GM18502 (cell line): ENCODE results near the gene VSNL1.

Experiments used
- ATAC-seq: cut with Tn5 transposase; IDR thresholded peaks from one replicate; pipeline ENCODE4 v1.9.1; 2021; ENCODE audit warnings: mild to moderate bottlenecking; ENCODE audit not compliant: unreplicated experiment, poor library complexity

Gene VSNL1

DNA sequence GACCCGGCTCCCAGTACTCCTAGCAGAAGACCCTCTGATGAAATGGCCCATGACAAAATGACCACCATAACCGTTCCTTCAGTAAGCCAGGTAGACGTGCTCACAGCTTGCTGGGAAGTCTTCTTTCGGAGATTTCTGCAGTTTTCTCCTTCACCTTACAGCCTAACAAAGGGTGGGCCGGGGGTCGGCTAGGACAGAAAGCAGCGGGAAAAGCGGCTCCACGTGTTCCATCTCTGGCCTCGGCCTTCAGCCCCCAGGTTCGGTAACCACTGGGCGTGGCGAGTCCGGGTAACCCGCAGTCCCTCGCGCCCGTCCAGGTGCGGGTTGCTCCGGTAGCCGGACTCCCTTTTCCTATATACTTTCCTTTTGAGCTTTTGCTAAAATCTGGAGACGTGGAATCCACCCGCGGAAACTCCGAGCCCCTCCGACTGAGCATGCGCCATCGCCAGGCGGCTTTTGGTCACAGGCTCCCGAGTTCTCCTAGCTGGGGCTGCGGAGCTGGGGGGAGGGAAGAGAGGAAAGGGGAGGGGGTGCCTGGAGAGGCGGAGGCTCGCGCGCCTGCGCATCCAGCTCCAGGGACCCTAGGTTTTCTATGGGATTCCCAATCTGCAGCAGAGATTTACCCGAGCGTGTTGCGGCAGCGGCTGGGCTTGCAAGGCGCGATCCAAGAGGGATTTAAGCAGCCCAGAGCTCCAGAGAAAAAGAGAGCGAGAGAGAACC lies at the start of gene VSNL1:
Gene VSNL1, plus strand, starts transcription at position 604 of the 720 bp plus-strand sequence. CDS start 51,379 bp downstream, outside the sequence.
- no peak for ATAC-seq

DNA sequence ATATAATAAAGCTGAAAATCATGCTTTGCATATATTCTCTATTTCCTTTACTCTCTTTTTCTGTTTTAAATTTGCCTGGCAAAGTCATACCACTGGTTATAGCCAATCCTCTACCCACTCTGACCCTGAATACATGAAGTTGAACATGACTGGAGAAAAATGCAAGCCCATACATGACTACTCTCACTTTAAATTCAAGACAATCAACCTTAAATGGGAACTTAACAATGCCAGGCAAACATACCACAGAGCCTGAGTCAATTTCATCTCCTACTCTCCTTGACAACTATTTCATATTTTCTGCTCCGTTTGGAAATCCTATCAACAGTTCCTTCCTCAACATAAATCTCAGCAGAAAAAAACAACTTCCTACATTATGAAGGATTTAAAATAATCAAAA lies 44.9 kb upstream of the VSNL1 start:
- ATAC-seq = no peak

DNA sequence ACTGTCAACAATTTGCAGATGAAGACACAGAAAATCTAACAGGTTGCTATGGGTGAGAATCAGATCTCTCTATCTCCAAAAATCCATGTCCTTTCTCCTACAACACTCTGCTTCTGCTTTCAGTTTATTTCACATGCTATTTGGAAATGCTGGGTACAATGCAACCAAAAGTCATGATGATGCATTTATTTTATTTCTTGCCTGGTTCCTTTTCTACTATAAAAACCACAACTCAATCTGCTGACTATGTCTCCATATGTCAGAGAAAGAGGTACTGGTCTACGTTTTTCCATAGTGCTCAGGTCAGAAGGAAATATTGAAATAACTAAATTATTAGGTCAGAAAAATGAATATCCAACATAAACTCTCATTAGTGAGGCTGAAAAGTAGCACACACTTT lies 42.8 kb upstream of the VSNL1 start:
- no peak for ATAC-seq

DNA sequence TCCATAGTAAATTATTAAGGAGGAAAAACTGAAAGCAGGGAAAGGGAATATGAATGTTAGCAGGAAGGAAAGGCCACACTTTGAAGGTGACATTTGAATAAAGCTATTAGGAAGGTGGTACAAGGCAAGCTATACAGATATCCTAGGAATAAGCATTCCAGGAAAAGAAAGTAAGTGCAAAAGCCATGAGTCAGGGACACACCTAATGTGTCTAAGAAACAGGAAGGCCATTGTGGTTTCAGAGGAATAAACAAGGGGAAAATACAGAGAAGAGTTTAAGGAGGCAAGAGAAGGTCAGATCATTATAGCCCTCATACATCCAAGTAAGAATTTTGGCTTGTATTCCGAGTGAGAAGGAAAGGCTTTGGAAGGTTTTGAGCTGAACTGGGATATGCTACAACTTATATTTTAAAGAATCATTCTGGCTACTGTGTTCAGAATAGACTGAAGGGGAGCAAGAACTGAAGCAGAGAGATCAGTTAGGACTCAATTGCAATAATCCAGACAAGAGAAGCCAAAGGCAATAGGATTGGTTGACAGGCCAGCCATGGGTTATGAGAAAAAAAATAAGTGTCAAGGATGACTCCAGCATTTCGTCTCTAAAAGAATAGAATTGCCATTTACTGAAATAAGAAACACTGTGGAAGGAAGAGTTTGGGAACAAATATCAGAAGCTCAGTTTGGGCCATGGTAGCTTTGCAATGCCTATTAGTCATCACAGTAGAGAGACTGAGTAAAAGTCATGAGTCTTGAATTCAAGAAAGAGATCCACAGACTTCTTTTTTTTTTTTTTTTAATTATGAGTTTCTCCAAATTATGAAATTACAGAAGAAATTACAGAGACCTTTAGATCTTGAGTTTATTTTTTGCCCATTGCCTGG lies 33.5 kb upstream of the VSNL1 start:
- ATAC-seq = no peak

DNA sequence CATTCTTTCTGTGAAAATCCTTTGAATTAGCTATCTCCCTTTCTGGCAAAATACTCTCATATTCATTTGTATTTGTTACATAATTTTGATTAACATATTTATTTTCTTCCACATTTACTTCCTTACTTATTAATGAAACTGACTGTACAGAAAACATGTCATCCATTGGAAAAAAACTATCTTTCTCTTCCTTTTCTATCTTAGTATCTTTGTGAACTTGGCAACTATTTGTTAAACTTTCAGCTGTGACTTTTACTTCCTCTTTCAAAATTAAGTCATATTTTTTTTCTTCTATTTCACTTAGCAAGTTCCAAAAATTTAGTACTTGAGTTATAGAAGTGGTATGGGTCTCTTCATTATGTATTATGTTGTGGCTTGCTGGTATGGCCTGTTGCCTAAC lies 24.8 kb upstream of the VSNL1 start:
- peak; percentile 36 for ATAC-seq

DNA sequence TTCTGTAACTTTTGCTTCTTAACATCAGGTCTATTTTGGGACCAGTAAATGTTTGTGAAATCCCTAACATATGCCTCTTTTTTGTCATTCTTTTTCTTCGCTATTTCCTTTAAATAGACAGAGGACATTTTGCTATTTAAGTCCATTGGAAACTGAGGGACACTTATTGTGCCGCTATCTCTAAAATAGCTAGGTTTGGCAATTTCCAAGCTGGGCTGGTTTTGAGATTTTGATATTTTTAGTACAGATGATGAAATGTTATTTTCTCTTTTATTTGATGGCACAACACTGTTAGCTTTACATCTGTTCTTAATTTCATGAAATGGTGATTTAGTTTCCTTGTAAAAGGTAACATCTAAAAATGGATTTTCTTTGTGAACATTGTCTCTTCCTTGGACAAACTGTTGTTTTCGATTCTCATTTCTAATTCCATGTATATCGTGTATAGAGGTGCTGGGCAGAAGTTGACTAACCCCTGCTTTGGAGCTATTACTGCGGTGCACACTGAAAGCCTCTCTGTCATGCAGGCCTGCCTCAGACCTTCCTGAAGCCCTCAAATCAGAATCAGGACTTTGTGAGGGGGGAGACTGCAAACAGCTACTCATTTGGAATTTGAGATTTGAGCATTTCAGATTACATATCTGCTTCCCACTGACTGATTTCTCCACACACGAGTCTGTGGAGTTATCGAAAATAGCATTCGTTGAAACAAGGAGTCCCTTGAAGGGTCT lies 22.9 kb upstream of the VSNL1 start:
- ATAC-seq = peak; percentile 8

DNA sequence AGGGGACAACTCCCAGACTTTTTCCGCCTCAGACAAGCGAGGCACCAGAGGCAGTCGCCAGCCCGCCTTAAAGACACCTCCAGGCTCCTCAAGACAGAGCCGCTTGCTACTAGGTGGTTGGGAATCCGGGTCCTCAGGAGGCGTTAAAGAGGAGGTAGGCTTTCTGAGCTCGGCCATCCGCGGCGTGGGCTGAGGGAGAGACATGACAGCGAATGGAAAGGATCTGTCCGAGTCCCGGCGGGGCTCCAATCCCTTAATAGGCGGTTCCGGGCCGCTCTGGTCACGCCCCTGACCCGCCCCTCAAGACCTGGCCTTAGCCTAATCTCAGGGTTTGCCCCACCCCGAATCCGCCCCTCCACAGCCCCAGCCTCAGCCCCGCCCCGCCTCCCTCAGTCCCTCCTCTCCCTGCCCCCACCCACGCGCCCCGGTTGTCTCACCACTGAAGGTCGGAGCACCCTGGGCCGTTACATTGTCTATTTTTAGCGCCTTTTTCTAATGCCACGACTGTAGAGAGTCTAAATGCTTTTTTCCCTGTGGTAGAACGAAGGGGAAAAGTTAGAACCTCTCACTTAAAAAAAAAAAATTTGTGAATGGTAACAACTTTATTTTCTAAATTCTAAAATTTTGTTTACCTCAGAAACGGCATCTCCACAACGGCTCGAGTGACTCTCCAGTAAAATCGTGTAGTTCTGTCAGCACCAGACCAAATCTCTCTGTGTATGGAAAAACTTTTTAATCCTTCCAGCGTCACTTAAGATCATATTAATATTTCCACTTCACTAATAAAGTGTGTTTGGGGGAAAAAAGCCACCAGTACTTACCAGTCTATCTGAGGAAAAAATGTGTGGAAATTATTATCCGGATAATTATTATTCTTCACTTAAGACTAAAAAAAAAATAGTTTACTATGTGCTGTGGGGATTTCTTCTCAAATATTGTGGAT lies 22.0 kb upstream of the VSNL1 start, which contains the start of gene RAD51AP2:
Gene RAD51AP2, minus strand, starts transcription at position 229 of the 943 bp plus-strand sequence. Its CDS starts 25 bp downstream, at position 204.
- ATAC-seq = peak; percentile 81

DNA sequence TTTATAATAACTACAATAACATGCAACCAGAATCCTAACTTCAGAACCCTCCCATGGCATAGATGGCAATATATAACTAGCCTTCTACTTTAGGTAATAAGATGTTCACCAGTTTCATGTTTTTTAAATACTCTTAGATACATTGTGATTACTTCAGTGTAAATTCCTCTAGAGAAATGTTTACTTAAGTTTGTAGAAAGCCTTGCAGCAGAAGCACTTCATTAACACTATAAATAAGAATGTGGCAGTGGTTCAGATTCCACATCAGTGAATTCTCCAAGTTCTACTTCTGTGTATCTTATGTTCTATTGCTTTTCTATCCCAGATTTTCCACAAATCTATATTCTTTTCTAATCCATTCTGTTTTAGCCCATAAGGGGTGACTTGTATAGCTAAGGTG lies 21.0 kb upstream of the VSNL1 start:
- ATAC-seq = no peak

DNA sequence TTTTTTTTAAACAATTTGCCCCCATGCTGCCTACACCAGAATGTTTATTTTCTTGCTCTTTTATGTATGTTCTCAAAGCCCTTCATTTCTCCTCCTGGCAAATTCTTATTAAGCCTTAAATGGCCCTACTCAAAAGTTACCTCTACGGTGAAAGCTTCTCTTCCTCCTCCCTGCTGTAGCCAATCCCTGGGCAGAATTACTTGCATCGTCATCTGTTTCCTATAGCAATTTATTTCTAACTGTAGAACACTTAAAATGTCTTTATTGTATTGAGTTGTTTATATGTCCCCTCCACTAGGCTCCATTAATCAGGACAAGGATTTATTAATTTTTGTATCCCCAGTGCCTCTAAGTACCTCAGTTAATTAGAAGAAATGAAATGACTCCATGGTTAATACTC lies 19.7 kb upstream of the VSNL1 start:
- peak; percentile 41 for ATAC-seq

DNA sequence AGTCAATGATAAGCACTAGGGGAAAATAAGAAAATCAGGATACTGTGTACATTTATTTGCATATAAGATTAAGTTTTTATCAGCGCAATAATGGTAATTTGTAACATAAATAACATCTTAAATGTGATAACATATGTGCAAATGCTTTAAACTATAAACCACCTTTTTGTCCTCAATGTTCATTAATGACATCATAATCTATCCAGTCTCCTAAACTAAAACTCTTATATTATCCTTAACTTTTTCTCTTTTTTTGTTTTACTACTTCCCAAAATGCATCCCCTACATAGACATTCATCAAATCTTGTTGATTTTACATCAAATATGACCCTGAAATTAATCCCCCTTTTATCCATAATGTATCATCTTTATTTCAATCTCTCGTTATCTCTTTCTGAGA lies 18.9 kb upstream of the VSNL1 start:
- no peak for ATAC-seq

DNA sequence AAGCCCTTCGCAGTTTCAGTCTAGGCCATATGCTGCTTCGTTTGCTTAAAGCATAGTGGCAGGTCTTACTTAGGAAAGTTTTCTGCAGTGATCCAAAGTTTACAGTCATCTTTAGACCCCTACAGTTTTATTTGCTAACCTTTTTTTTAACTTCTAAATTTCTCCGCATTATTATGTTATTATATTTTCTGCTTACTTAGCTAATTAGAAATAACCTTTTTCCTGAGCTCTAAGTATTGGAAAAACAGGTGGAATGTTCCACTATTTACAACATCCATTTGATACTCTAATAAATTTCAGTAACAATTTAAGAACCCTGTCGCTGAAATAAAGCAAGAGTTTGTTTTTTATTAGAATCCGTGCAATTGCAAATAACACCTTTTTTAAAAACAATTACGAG lies 18.2 kb upstream of the VSNL1 start:
- ATAC-seq = no peak

DNA sequence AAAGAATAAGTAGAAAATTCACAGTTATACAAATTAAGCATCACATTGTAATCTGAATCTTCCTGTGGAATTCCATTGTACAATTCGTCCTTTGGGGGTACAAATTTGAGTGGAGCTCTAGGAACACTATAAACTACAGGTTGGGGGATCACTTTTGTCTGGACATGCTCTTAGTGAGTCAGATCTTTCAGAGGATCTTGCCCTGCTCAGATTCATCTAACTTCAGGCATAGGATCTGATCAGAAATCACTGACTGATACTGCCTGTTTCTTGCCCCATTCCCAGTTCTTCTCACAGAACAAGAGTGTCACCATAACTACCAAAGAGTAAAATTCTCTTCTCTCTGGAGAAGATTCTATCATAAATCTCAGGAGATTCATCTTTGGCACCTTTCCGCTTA lies 10.7 kb upstream of the VSNL1 start:
- ATAC-seq = no peak

DNA sequence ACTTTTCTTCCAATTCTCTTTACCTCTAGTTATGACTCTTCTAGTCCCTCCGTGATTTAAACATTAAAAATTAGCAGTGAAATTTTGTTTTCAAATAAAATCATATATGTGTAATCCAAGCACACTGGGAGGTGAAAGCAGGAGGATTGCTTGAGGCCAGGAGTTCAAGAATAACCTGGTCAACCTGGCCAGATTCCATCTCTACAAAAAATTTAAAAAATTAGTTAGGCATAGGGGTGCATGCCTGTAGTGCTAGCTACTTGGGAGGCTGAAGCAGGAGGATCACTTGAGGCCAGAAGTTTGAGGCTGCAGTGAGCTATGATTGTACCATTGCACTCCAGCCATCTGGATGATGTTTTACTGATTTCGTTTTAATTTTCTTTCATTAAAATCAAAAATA lies 7.0 kb upstream of the VSNL1 start:
- ATAC-seq = no peak

DNA sequence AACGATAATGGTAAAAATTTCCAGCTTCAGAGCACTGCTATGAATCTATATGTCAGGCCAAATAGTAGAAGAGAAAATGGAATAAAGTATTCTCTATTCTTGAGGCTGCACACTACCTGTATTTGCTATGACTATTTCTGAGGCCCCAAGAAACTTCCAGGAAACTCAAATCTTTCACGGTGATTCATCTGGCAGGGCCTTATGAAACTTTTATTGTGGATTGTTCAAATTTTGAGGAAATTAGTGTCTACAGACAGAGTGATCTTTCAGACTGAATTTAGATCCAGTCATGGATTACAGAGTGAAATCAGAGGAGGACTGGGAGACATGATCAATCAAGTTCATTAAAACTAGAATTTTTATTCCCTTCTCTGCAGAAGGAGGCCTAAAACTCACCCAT lies 4.1 kb upstream of the VSNL1 start:
- no peak for ATAC-seq

DNA sequence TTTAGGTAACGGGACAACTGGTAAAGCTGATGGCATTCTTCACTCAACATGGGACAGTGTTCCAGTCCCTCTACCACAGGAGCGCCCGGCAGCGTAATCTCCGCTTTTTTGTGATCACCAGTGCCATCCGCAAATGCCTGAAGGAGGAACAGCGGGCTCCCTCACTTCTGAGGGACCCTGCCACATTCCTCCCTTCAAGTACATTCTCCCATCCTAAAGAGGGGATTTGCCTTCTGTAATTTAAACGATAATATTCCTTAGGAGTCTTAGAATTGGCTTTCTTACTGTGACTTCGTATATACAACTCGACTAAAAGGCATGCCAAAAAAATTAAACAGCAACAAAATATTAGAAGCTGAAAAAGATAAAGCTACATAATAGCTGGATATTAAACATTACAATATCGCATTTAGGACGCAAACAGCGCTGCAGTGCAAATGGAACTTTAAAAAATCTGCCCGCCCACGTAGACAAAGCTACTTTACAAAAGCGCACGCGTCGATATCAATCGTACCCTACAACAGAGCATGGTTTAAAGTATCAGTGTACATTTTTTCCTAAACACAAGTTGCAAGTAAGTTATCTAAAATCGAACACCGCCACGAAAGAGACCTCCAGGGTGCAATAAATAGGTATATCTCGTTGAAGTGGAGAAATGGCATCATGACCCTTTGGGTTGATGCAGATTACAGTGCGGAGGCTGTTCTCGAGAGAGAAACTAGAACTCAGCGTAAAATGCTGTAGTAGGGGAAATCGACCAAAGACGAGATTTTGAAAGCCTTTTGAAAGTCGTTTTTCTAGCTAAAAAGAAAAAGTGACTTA lies 2.3 kb upstream of the VSNL1 start:
- ATAC-seq = peak; percentile 52

DNA sequence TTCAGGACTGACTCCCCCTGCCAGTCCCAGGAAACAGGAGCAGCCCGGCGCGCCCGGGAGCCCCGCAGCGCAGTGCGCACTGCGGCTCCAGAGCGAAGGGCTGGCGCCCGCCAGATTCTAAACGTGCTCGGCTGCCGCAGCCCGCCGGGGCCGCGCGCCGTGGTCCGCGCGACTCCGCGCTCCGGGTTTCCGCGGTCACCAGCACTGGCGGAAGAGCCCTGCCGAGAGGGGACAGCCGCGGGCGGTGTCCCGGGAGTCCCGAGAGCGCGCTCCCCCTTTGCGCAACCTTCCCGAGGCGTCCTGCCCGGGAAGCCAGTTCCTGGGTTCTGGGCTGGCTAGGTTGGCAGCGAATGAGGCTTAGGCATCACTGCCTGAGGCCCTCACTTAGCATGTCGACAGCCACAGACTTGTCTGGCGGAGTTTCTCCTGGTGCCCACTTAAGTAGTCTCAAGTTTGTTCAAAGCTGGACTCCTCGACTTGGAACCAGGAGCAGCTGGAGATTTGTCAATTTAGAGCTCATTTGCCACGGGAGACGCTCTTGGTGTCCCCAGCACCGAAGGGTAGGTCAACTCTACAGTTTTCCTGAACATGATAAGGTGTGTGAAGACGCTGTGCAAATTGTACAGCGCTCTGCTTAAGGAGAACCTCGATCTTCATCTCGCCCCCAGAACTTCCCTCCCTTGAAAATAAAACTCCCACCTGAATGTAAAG lies 1.5 kb upstream of the VSNL1 start:
- peak; percentile 70 for ATAC-seq

DNA sequence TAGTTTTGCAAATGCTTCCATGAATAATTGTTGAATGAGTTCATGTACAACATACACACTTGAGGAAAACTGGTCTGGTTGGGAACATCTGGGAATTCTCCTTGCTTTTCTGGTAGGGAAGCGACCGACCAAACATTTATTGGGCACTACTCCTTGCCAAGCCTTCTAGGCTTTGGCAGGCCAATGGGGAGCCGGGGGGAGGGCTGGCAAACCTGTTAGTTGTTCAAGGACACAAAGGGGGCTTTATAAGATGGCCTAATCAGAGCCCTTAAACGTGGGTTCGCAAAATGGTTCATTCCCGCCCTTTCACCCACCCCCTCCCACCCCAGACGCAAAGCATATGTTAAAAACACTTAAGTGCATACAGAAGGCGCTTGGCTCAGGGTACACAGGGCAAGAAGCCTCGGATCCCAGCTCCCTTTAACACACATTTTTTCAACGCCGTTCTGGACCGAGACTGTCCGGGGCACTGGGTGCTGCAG lies 844 bp upstream of the VSNL1 start:
- ATAC-seq = no peak
